ENCODE data around the gene ARL10.

ARL10 gene

GRCh38 chr5:176365351-176366231 is at the start of gene ARL10:
ARL10 (plus strand) TSS chr5:176365487; CDS start chr5:176365564, 77 bp downstream.
- no CpG with 5 or more reads among the region's 108 CpGs for WGBS (ENCODE audit: insufficient coverage, insufficient read length)
- peaks cover 2% of the 10 kb centered on the region; the same call in 1 of the 2 replicates for H3K36me3 ChIP-seq (ENCODE audit: control insufficient read depth, insufficient read depth, low read length)
- H3K27me3 ChIP-seq (ENCODE audit: control insufficient read depth, insufficient read depth, low read length) = peaks cover 13% of the 10 kb centered on the region
- no peak for DNase-seq (ENCODE audit: low read depth, low spot score)
- H3K4me3 ChIP-seq (ENCODE audit: low read length) = peak within 1 kb of the TSS; percentile 93
- no peak within 1 kb of the TSS for H3K27ac ChIP-seq (ENCODE audit: low read length)
- no peaks in the 10 kb centered on the region for H3K9me3 ChIP-seq (ENCODE audit: control insufficient read depth, insufficient read depth, low read length)
- 0 out of 2 replicates have a peak, but pooled peaks cover 3% of the 10 kb centered on the region for H3K4me1 ChIP-seq (ENCODE audit: control insufficient read depth, insufficient read depth, low read length)

GRCh38 chr5:176317534-176318374 is 47.5 kb upstream of the ARL10 start:
- Histone ChIP-seq H3K9me3 (ENCODE audit: control insufficient read depth, insufficient read depth, low read length) (no peaks in the 10 kb centered on the region), H3K27me3 (ENCODE audit: control insufficient read depth, insufficient read depth, low read length) (no peaks in the 10 kb centered on the region), H3K27ac (ENCODE audit: low read length) (no peak overlapping the region), H3K4me1 (ENCODE audit: control insufficient read depth, insufficient read depth, low read length) (no peaks in the 10 kb centered on the region; the same call in none of the 2 replicates), H3K4me3 (ENCODE audit: low read length) (no peak overlapping the region), H3K36me3 (ENCODE audit: control insufficient read depth, insufficient read depth, low read length) (peaks cover 2% of the 10 kb centered on the region; the same call in 1 of the 2 replicates)
- WGBS (ENCODE audit: insufficient coverage, insufficient read length) = 100% methylated on average over 1 of the region's 7 CpGs
- DNase-seq (ENCODE audit: low read depth, low spot score) = no peak

GRCh38 chr5:176319827-176320554 is 45.3 kb upstream of the ARL10 start:
- no peak for DNase-seq (ENCODE audit: low read depth, low spot score)
- Histone ChIP-seq H3K27me3 (ENCODE audit: control insufficient read depth, insufficient read depth, low read length) (no peaks in the 10 kb centered on the region), H3K9me3 (ENCODE audit: control insufficient read depth, insufficient read depth, low read length) (no peaks in the 10 kb centered on the region), H3K36me3 (ENCODE audit: control insufficient read depth, insufficient read depth, low read length) (no peaks in the 10 kb centered on the region; the same call in 1 of the 2 replicates), H3K4me3 (ENCODE audit: low read length) (no peak overlapping the region), H3K27ac (ENCODE audit: low read length) (no peak overlapping the region), H3K4me1 (ENCODE audit: control insufficient read depth, insufficient read depth, low read length) (no peaks in the 10 kb centered on the region; the same call in 1 of the 2 replicates)
- no CpG with 5 or more reads among the region's 9 CpGs for WGBS (ENCODE audit: insufficient coverage, insufficient read length)

- H3K4me3 ChIP-seq (ENCODE audit: low read length) = no peak overlapping the region
- H3K4me1 ChIP-seq (ENCODE audit: control insufficient read depth, insufficient read depth, low read length) = no peaks in the 10 kb centered on the region; the same call in 1 of the 2 replicates
- no peaks in the 10 kb centered on the region for H3K9me3 ChIP-seq (ENCODE audit: control insufficient read depth, insufficient read depth, low read length)
- DNase-seq (ENCODE audit: low read depth, low spot score) = no peak
- H3K27me3 ChIP-seq (ENCODE audit: control insufficient read depth, insufficient read depth, low read length) = no peaks in the 10 kb centered on the region
- H3K27ac ChIP-seq (ENCODE audit: low read length) = no peak overlapping the region
- H3K36me3 ChIP-seq (ENCODE audit: control insufficient read depth, insufficient read depth, low read length) = no peaks in the 10 kb centered on the region; the same call in 1 of the 2 replicates
- WGBS (ENCODE audit: insufficient coverage, insufficient read length) = no CpG with 5 or more reads among the region's 3 CpGs
These were observed 44.7 kb upstream of the ARL10 start for GRCh38 chr5:176320577-176320976.

- no peak for DNase-seq (ENCODE audit: low read depth, low spot score)
- no peak overlapping the region for H3K4me3 ChIP-seq (ENCODE audit: low read length)
- no peaks in the 10 kb centered on the region for H3K27me3 ChIP-seq (ENCODE audit: control insufficient read depth, insufficient read depth, low read length)
- no peaks in the 10 kb centered on the region for H3K4me1 ChIP-seq (ENCODE audit: control insufficient read depth, insufficient read depth, low read length)
- no peak overlapping the region for H3K27ac ChIP-seq (ENCODE audit: low read length)
- H3K36me3 ChIP-seq (ENCODE audit: control insufficient read depth, insufficient read depth, low read length) = no peaks in the 10 kb centered on the region
- H3K9me3 ChIP-seq (ENCODE audit: control insufficient read depth, insufficient read depth, low read length) = no peaks in the 10 kb centered on the region
These were observed 31.1 kb upstream of the ARL10 start for GRCh38 chr5:176334031-176334770.

- no peaks in the 10 kb centered on the region for H3K27me3 ChIP-seq (ENCODE audit: control insufficient read depth, insufficient read depth, low read length)
- DNase-seq (ENCODE audit: low read depth, low spot score) = no peak
- peaks cover 3% of the 10 kb centered on the region; the same call in 1 of the 2 replicates for H3K36me3 ChIP-seq (ENCODE audit: control insufficient read depth, insufficient read depth, low read length)
- H3K27ac ChIP-seq (ENCODE audit: low read length) = no peak overlapping the region
- H3K4me3 ChIP-seq (ENCODE audit: low read length) = no peak overlapping the region
- H3K9me3 ChIP-seq (ENCODE audit: control insufficient read depth, insufficient read depth, low read length) = no peaks in the 10 kb centered on the region
- WGBS (ENCODE audit: insufficient coverage, insufficient read length) = no CpG with 5 or more reads among the region's 1 CpG
- H3K4me1 ChIP-seq (ENCODE audit: control insufficient read depth, insufficient read depth, low read length) = no peaks in the 10 kb centered on the region
These were observed 27.4 kb upstream of the ARL10 start for GRCh38 chr5:176337913-176338312.

GRCh38 chr5:176339304-176339703 is 26.0 kb upstream of the ARL10 start:
- Histone ChIP-seq H3K4me1 (ENCODE audit: control insufficient read depth, insufficient read depth, low read length) (no peaks in the 10 kb centered on the region), H3K9me3 (ENCODE audit: control insufficient read depth, insufficient read depth, low read length) (no peaks in the 10 kb centered on the region), H3K4me3 (ENCODE audit: low read length) (no peak overlapping the region), H3K27ac (ENCODE audit: low read length) (no peak overlapping the region), H3K36me3 (ENCODE audit: control insufficient read depth, insufficient read depth, low read length) (peaks cover 3% of the 10 kb centered on the region; the same call in 1 of the 2 replicates), H3K27me3 (ENCODE audit: control insufficient read depth, insufficient read depth, low read length) (no peaks in the 10 kb centered on the region)
- no peak for DNase-seq (ENCODE audit: low read depth, low spot score)
- no CpG with 5 or more reads among the region's 5 CpGs for WGBS (ENCODE audit: insufficient coverage, insufficient read length)

GRCh38 chr5:176341325-176342157 is 23.7 kb upstream of the ARL10 start:
- H3K4me3 ChIP-seq (ENCODE audit: low read length) = no peak overlapping the region
- H3K27ac ChIP-seq (ENCODE audit: low read length) = no peak overlapping the region
- no peaks in the 10 kb centered on the region for H3K4me1 ChIP-seq (ENCODE audit: control insufficient read depth, insufficient read depth, low read length)
- WGBS (ENCODE audit: insufficient coverage, insufficient read length) = no CpG with 5 or more reads among the region's 2 CpGs
- peaks cover 6% of the 10 kb centered on the region; the same call in 1 of the 2 replicates for H3K36me3 ChIP-seq (ENCODE audit: control insufficient read depth, insufficient read depth, low read length)
- no peaks in the 10 kb centered on the region for H3K27me3 ChIP-seq (ENCODE audit: control insufficient read depth, insufficient read depth, low read length)
- DNase-seq (ENCODE audit: low read depth, low spot score) = no peak
- H3K9me3 ChIP-seq (ENCODE audit: control insufficient read depth, insufficient read depth, low read length) = no peaks in the 10 kb centered on the region

GRCh38 chr5:176342158-176342483 is 23.2 kb upstream of the ARL10 start:
- WGBS (ENCODE audit: insufficient coverage, insufficient read length) = no CpG with 5 or more reads among the region's 1 CpG
- peaks cover 8% of the 10 kb centered on the region; the same call in 1 of the 2 replicates for H3K36me3 ChIP-seq (ENCODE audit: control insufficient read depth, insufficient read depth, low read length)
- H3K9me3 ChIP-seq (ENCODE audit: control insufficient read depth, insufficient read depth, low read length) = no peaks in the 10 kb centered on the region
- no peak overlapping the region for H3K4me3 ChIP-seq (ENCODE audit: low read length)
- no peaks in the 10 kb centered on the region for H3K4me1 ChIP-seq (ENCODE audit: control insufficient read depth, insufficient read depth, low read length)
- H3K27me3 ChIP-seq (ENCODE audit: control insufficient read depth, insufficient read depth, low read length) = no peaks in the 10 kb centered on the region
- DNase-seq (ENCODE audit: low read depth, low spot score) = no peak
- H3K27ac ChIP-seq (ENCODE audit: low read length) = no peak overlapping the region
